NB4 (cell line): Measurements from ENCODE around the gene RAD51B.

Experiments used
- CTCF ChIP-seq: IDR thresholded peaks from one replicate; pipeline ENCODE4 v1.5.1; 2012; ENCODE audit warnings: low read depth, low read length
- POLR2A ChIP-seq: IDR thresholded peaks from 2 replicates; pipeline ENCODE4 v1.6.1; 2011; ENCODE audit warnings: mild to moderate bottlenecking; ENCODE audit not compliant: insufficient read length; ENCODE audit errors: extremely low read depth
- TF ChIP-seq, protein P1 (sequence below): IDR thresholded peaks from 2 replicates; pipeline ENCODE4 v1.6.1; 2011; ENCODE audit warnings: low read depth, low read length

GRCh38 chr14:68677901-68678300 lies 858.3 kb downstream of the RAD51B start:
- TF ChIP-seq POLR2A, result no peak
- no peak for TF ChIP-seq CTCF
- TF ChIP-seq, protein P1, sequence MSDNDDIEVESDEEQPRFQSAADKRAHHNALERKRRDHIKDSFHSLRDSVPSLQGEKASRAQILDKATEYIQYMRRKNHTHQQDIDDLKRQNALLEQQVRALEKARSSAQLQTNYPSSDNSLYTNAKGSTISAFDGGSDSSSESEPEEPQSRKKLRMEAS, result no peak
